ENCODE measurements around the gene ABHD15. TPM values are rescaled to one million over a fixed set of nuclear protein-coding genes. Genes with fewer than 3 reads are reported as not detected.
A peak's percentile ranks its signal among the peaks of the same experiment; 100 is the strongest.

The ABHD15 gene
- total RNA-seq, 1 donor from 2014 or later, result 5.9 TPM

- no peak for TF ChIP-seq CTCF (IDR thresholded peaks at IDR 0.05; ENCODE audit: borderline replicate concordance)
- Histone ChIP-seq H3K36me3 (no peaks in the 10 kb centered on the region), H3K4me1 (peaks cover 61% of the 10 kb centered on the region), H3K27ac (replicated peaks) (peak overlapping the region; percentile 67), H3K4me3 (peak overlapping the region; percentile 63), H3K27me3 (ENCODE audit: low read depth) (no peaks in the 10 kb centered on the region), H3K9me3 (replicated peaks) (no peaks in the 10 kb centered on the region)
- intact Hi-C loops (cut with micrococcal nuclease), result no loop called here
- DNase-seq, result no peak
These were observed 47.0 kb upstream of the ABHD15 start for GRCh38 chr17:29613856-29614255.

- peak; percentile 97 for DNase-seq
- intact Hi-C loops (cut with micrococcal nuclease), result no loop called here
- no peaks in the 10 kb centered on the region for H3K36me3 ChIP-seq
- TF ChIP-seq CTCF (IDR thresholded peaks at IDR 0.05; ENCODE audit: borderline replicate concordance), result peak; percentile 93
- H3K27ac ChIP-seq (replicated peaks), result peak overlapping the region; percentile 67
- H3K27me3 ChIP-seq (ENCODE audit: low read depth), result no peaks in the 10 kb centered on the region
- H3K4me3 ChIP-seq, result peak overlapping the region; percentile 63
- no peaks in the 10 kb centered on the region for H3K9me3 ChIP-seq (replicated peaks)
- peaks cover 57% of the 10 kb centered on the region for H3K4me1 ChIP-seq
These were observed 46.6 kb upstream of the ABHD15 start for GRCh38 chr17:29613352-29613837.

GRCh38 chr17:29612404-29613280 is 45.8 kb upstream of the ABHD15 start:
- H3K27ac ChIP-seq (replicated peaks), result peak overlapping the region; percentile 67
- peaks cover 49% of the 10 kb centered on the region for H3K4me1 ChIP-seq
- peak overlapping the region; percentile 63 for H3K4me3 ChIP-seq
- intact Hi-C loops (cut with micrococcal nuclease), result no loop called here
- TF ChIP-seq CTCF (IDR thresholded peaks at IDR 0.05; ENCODE audit: borderline replicate concordance), result no peak
- no peaks in the 10 kb centered on the region for H3K27me3 ChIP-seq (ENCODE audit: low read depth)
- no peaks in the 10 kb centered on the region for H3K9me3 ChIP-seq (replicated peaks)
- DNase-seq, result no peak
- H3K36me3 ChIP-seq, result no peaks in the 10 kb centered on the region

GRCh38 chr17:29612094-29612403 is 45.2 kb upstream of the ABHD15 start:
- no peak for DNase-seq
- intact Hi-C loops (cut with micrococcal nuclease), result no loop called here

More at GRCh38 chr17:29612094-29612403, 45.2 kb upstream of the ABHD15 start:
- no peak overlapping the region for H3K4me3 ChIP-seq
- no peaks in the 10 kb centered on the region for H3K36me3 ChIP-seq
- no peak for TF ChIP-seq CTCF (IDR thresholded peaks at IDR 0.05; ENCODE audit: borderline replicate concordance)
- H3K9me3 ChIP-seq (replicated peaks), result no peaks in the 10 kb centered on the region
- H3K27ac ChIP-seq (replicated peaks), result no peak overlapping the region
- H3K27me3 ChIP-seq (ENCODE audit: low read depth), result no peaks in the 10 kb centered on the region
- H3K4me1 ChIP-seq, result peaks cover 43% of the 10 kb centered on the region

All from left ventricle myocardium inferior (tissue), 1 donor.